Measurements from ENCODE around the gene CFAP54. TPM values are rescaled to one million over a fixed set of nuclear protein-coding genes. Genes with fewer than 3 reads are reported as not detected.

CFAP54 gene
- total RNA-seq, 1 experiment from 2014 or later = 0.35 TPM

GRCh38 chr12:96445691-96446583 lies 43.4 kb upstream of the CFAP54 start:
- peaks cover 14% of the 10 kb centered on the region for H3K4me1 Mint-ChIP-seq (ENCODE audit: low read depth, unreplicated experiment)
- DNase-seq = peak; percentile 15
- H3K9me3 Mint-ChIP-seq (ENCODE audit: low read depth, unreplicated experiment) = peaks cover 4% of the 10 kb centered on the region
- intact Hi-C loops (cut with micrococcal nuclease; ENCODE audit: unreplicated experiment) = no loop called here
- peak overlapping the region; percentile 80 for H3K27ac Mint-ChIP-seq (ENCODE audit: unreplicated experiment)
- no peaks in the 10 kb centered on the region for H3K36me3 Mint-ChIP-seq (ENCODE audit: insufficient read depth, unreplicated experiment)
- H3K27me3 Mint-ChIP-seq (ENCODE audit: unreplicated experiment) = no peaks in the 10 kb centered on the region
- BruUV-seq (replicated peaks) = TSS peak; percentile 63
- no peak overlapping the region for H3K4me3 Mint-ChIP-seq (ENCODE audit: low read depth, unreplicated experiment)
- CTCF ChIA-PET = interaction anchor here (0.6 to 1.1 kb wide), 4 partner anchors 12 to 69 kb away, joined by 3 to 10 read pairs (median 4); no protein-coding TSS in a partner anchor
- no peak for TF ChIP-seq CTCF (IDR thresholded peaks at IDR 0.05; ENCODE audit: unreplicated experiment)

- Mint-ChIP-seq H3K9me3 (ENCODE audit: low read depth, unreplicated experiment) (peaks cover 4% of the 10 kb centered on the region), H3K27me3 (ENCODE audit: unreplicated experiment) (no peaks in the 10 kb centered on the region), H3K4me1 (ENCODE audit: low read depth, unreplicated experiment) (peaks cover 19% of the 10 kb centered on the region), H3K4me3 (ENCODE audit: low read depth, unreplicated experiment) (no peak overlapping the region), H3K36me3 (ENCODE audit: insufficient read depth, unreplicated experiment) (no peaks in the 10 kb centered on the region), H3K27ac (ENCODE audit: unreplicated experiment) (no peak overlapping the region)
- no peak for TF ChIP-seq CTCF (IDR thresholded peaks at IDR 0.05; ENCODE audit: unreplicated experiment)
- CTCF ChIA-PET = interaction anchor here (0.6 to 0.7 kb wide), 2 partner anchors 31 to 37 kb away, joined by 3 to 5 read pairs; no protein-coding TSS in a partner anchor
- DNase-seq = no peak
- no TSS peak for BruUV-seq (replicated peaks)
- intact Hi-C loops (cut with micrococcal nuclease; ENCODE audit: unreplicated experiment) = no loop called here
Measured at GRCh38 chr12:96447256-96447655, 42.1 kb upstream of the CFAP54 start.

DNA sequence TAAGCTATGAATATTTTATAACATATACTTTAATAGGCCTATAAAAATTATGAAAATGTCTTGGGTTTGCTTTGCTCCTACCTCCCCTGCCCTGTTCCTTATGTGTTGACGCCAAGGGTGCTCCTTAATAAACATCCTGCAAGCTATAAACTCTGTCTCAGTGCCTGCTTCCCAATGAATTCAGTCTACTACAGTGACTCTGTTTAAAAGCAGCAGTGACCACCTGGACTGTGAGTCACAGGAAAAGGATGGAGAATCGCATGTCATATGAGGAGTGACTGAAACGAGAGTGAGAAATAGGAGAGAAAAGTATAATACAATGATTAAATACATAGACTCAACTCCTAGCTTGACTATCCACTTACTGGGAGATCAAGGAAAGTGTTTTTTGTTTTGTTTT lies 41.1 kb upstream of the CFAP54 start:
- BruUV-seq (replicated peaks) = no TSS peak

More for the DNA sequence above, 41.1 kb upstream of the CFAP54 start:
- TF ChIP-seq CTCF (IDR thresholded peaks at IDR 0.05; ENCODE audit: unreplicated experiment) = no peak
- intact Hi-C loops (cut with micrococcal nuclease; ENCODE audit: unreplicated experiment) = no loop called here
- peaks cover 25% of the 10 kb centered on the region for H3K4me1 Mint-ChIP-seq (ENCODE audit: low read depth, unreplicated experiment)
- H3K4me3 Mint-ChIP-seq (ENCODE audit: low read depth, unreplicated experiment) = no peak overlapping the region
- H3K27me3 Mint-ChIP-seq (ENCODE audit: unreplicated experiment) = no peaks in the 10 kb centered on the region
- H3K36me3 Mint-ChIP-seq (ENCODE audit: insufficient read depth, unreplicated experiment) = no peaks in the 10 kb centered on the region
- peaks cover 7% of the 10 kb centered on the region for H3K9me3 Mint-ChIP-seq (ENCODE audit: low read depth, unreplicated experiment)
- no peak for DNase-seq
- CTCF ChIA-PET = interaction anchor here (0.5 kb wide), 1 partner anchor 40 kb away, joined by 3 read pairs; no protein-coding TSS in a partner anchor
- no peak overlapping the region for H3K27ac Mint-ChIP-seq (ENCODE audit: unreplicated experiment)

Data from Calu3 (cell line).